GM12878 (cell line): Measurements from ENCODE around the gene DLAT. TPM values are rescaled to one million over a fixed set of nuclear protein-coding genes. Genes with fewer than 3 reads are reported as not detected.

Source experiments
- ATAC-seq: fragments of 200-7000 bp; cut with Tn5 transposase; 3 replicates; pipeline ENCODE4 v1.9.1; 2020; ENCODE audit warnings: mild to moderate bottlenecking, moderate library complexity
- BruUV-seq: library from RNA; stranded (reverse); fragments of 400-500 nt; replicated peaks from 2 replicates; lab custom pipeline; 2021; lab: Mats Ljungman, UMichigan
- CTCF ChIA-PET: fragments of 300-600 bp; sonication (Branson Sonifier 250); formaldehyde crosslinking; extraction: SDS; loops from one replicate; lab custom pipeline; 2021; ENCODE audit warnings: inconsistent platforms; lab: Yijun Ruan, JAX
- POLR2A ChIA-PET: fragments of 350-600 bp; formaldehyde crosslinking; extraction: SDS; loops from one replicate; lab custom pipeline; 2021; ENCODE audit warnings: inconsistent platforms; lab: Charles Lee
- RAD21 ChIA-PET: fragments of 300-600 bp; sonication (Branson Sonifier 250); formaldehyde crosslinking; loops from one replicate; lab custom pipeline; 2023; ENCODE audit warnings: antibody characterized with exemption; ENCODE audit not compliant: unreplicated experiment; lab: Charles Lee
- SMC1A ChIA-PET: fragments of 300-600 bp; sonication (Branson Sonifier 250); formaldehyde crosslinking; loops from one replicate; lab custom pipeline; 2023; ENCODE audit not compliant: unreplicated experiment, uncharacterized antibody; lab: Charles Lee
- DNase-seq: peaks from one replicate; pipeline ENCODE4 v3.0.0-alpha.2; 2011; ENCODE audit warnings: low read depth, low spot score
- FAIRE-seq: peaks from 3 replicates; lab custom pipeline; 2011; peaks lifted over from hg19 to GRCh38; lab: Jason Lieb, UNC
- H2AFZ ChIP-seq: 2 replicates; pipeline ENCODE4 v1.6.0; 2011; ENCODE audit warnings: low read depth, low read length, control low read depth; ENCODE audit not compliant: control insufficient read depth
- H3K27ac ChIP-seq: 2 replicates; pipeline ENCODE4 v1.5.1; 2011; ENCODE audit warnings: control low read depth; ENCODE audit not compliant: control insufficient read depth, insufficient read depth
- H3K27me3 ChIP-seq, 2 experiments: replicated peaks in 1 of 2; 2 replicates each; pipeline versions ENCODE4 v1.6.0 to v1.6.1; 2011; ENCODE audit warnings: low read length in 1 of 2; ENCODE audit not compliant: control insufficient read depth in 2 of 2, insufficient read depth in 2 of 2
- H3K36me3 ChIP-seq, 2 experiments: 2 replicates each; pipeline ENCODE4 v1.5.1; 2011; ENCODE audit warnings: low read length in 1 of 2; ENCODE audit not compliant: control insufficient read depth in 2 of 2, insufficient read depth in 2 of 2
- H3K4me1 ChIP-seq: 2 replicates; pipeline ENCODE4 v1.6.1; 2011; ENCODE audit warnings: mild to moderate bottlenecking, low read length, moderate library complexity, mixed read lengths; ENCODE audit not compliant: control insufficient read depth, insufficient read depth
- H3K4me2 ChIP-seq: 2 replicates; pipeline ENCODE4 v1.6.0; 2011; ENCODE audit warnings: control low read depth; ENCODE audit not compliant: control insufficient read depth, insufficient read depth
- H3K4me3 ChIP-seq: fragments of 200-600 bp; sonication (generic); 2 replicates; pipeline ENCODE4 v1.5.1; 2016
- H3K79me2 ChIP-seq: 2 replicates; pipeline ENCODE4 v1.6.0; 2011; ENCODE audit warnings: low read length; ENCODE audit not compliant: control insufficient read depth, insufficient read depth
- H3K9ac ChIP-seq: 2 replicates; pipeline ENCODE4 v1.8.0; 2011; ENCODE audit warnings: low read length, control low read depth, mixed read lengths; ENCODE audit not compliant: control insufficient read depth, insufficient read depth
- H3K9me3 ChIP-seq: replicated peaks from 3 replicates; pipeline ENCODE4 v1.5.1; 2011; ENCODE audit warnings: mild to moderate bottlenecking, low read length; ENCODE audit not compliant: control insufficient read depth, insufficient read depth
- H4K20me1 ChIP-seq: 2 replicates; pipeline ENCODE4 v1.6.0; 2011; ENCODE audit not compliant: control insufficient read depth, insufficient read depth
- CBX3 ChIP-seq: fragments of 200-600 bp; sonication (generic); IDR thresholded peaks from 2 replicates; pipeline ENCODE4 v1.6.1; 2016; ENCODE audit warnings: low read depth, borderline replicate concordance
- CHD2 ChIP-seq: IDR thresholded peaks from 2 replicates; pipeline ENCODE4 v1.6.1; 2011; ENCODE audit warnings: low read depth, low read length, improper control_type of control experiment, borderline replicate concordance
- ETV6 ChIP-seq, 2 experiments: fragments of 450-650 bp in 1 of 2; IDR thresholded peaks in 1 of 2; conservative IDR thresholded peaks in 1 of 2; 2 replicates each; pipeline ENCODE4 v1.6.1; 2014; ENCODE audit warnings: antibody characterized with exemption in 1 of 2, borderline replicate concordance in 1 of 2, low read depth in 1 of 2, mild to moderate bottlenecking in 1 of 2, moderate library complexity in 1 of 2
- KAT2A ChIP-seq: conservative IDR thresholded peaks from 2 replicates; pipeline ENCODE4 v1.6.1; 2011; ENCODE audit warnings: low read depth, low read length; ENCODE audit not compliant: control insufficient read depth
- NKRF ChIP-seq: fragments of 450-650 bp; conservative IDR thresholded peaks from 2 replicates; pipeline ENCODE4 v1.6.1; 2017; ENCODE audit warnings: mild to moderate bottlenecking, moderate library complexity
- POLR2AphosphoS5 ChIP-seq: IDR thresholded peaks from 2 replicates; pipeline ENCODE4 v1.6.1; 2011; ENCODE audit warnings: mild to moderate bottlenecking, low read length, inconsistent platforms
- SP1 ChIP-seq: IDR thresholded peaks from one replicate; pipeline ENCODE4 v1.6.1; 2011; ENCODE audit warnings: low read depth, low read length
- TCF3 ChIP-seq: IDR thresholded peaks from 2 replicates; pipeline ENCODE4 v1.6.1; 2012; ENCODE audit warnings: low read depth, mild to moderate bottlenecking, low read length, borderline replicate concordance; ENCODE audit not compliant: insufficient read depth
- TCF7 ChIP-seq: IDR thresholded peaks from 2 replicates; pipeline ENCODE4 v1.6.1; 2014; ENCODE audit warnings: antibody characterized with exemption, borderline replicate concordance
- WGBS: methylation state at CpG from one replicate; pipeline ENCODE4 v1.1.6; 2016; ENCODE audit warnings: low lambda C conversion rate; ENCODE audit not compliant: insufficient replicate concordance, insufficient coverage; ENCODE audit errors: missing lambda C conversion rate; 5-methylcytosine and 5-hydroxymethylcytosine counted together
- in situ Hi-C: fragments of 300-500 bp; cut with MboI; formaldehyde crosslinking; loops from 9 replicates; pipeline ENCODE4 v1.14.3; 2018; ENCODE audit warnings: mixed read lengths
- intact Hi-C: fragments of 100-400 bp; cut with micrococcal nuclease; formaldehyde crosslinking; loops from one replicate; pipeline ENCODE4 v1.14.2; 2022; ENCODE audit not compliant: unreplicated experiment
- polyA plus RNA-seq, 11 experiments: library from polyadenylated mRNA; depleted of rRNA in 4 of 11; unstranded in 6 of 11; stranded (reverse) in 5 of 11; fragments of >200 nt; fragmentation: Nextera tagmentation in 4 of 11; fragmentation: Illumina TruSeq in 1 of 11; extraction: Ambion mirVana in 4 of 11; extraction: Trizol in 1 of 11; gene quantifications; 1 replicate in 1 of 11; 2 replicates in 10 of 11; pipeline versions ENCODE4 v1.2.1 to v1.2.3, GENCODE V29; 2011 to 2016; ENCODE audit warnings: inconsistent platforms in 2 of 11, missing spikeins in 2 of 11, low read depth in 1 of 11
- total RNA-seq, 4 experiments: library from RNA; depleted of rRNA in 3 of 4; stranded (reverse); fragments of >200 nt in 3 of 4; fragmentation: Illumina TruSeq in 1 of 4; extraction: Trizol in 1 of 4; gene quantifications; 2 replicates each; pipeline versions ENCODE4 v1.2.1 to v1.2.3, GENCODE V29; 2013 to 2021
- TF ChIP-seq, protein P1 (sequence below): fragments of 450-650 bp; IDR thresholded peaks from 2 replicates; pipeline ENCODE4 v1.6.1; 2014; ENCODE audit warnings: mild to moderate bottlenecking

DLAT gene
- total and polyA plus RNA-seq, 10 of the 15 experiments (the other 5 are each of a cell fraction or from before 2014, with no cell fraction given), result 16.5 to 79.9 (median 43.8) TPM

GRCh38 chr11:112017538-112017937 lies 7.7 kb upstream of the DLAT start (continued):
- TF ChIP-seq TCF3 (no peak), CBX3 (no peak)
- TF ChIP-seq, protein P1, sequence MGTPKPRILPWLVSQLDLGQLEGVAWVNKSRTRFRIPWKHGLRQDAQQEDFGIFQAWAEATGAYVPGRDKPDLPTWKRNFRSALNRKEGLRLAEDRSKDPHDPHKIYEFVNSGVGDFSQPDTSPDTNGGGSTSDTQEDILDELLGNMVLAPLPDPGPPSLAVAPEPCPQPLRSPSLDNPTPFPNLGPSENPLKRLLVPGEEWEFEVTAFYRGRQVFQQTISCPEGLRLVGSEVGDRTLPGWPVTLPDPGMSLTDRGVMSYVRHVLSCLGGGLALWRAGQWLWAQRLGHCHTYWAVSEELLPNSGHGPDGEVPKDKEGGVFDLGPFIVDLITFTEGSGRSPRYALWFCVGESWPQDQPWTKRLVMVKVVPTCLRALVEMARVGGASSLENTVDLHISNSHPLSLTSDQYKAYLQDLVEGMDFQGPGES, result no peak

DNA sequence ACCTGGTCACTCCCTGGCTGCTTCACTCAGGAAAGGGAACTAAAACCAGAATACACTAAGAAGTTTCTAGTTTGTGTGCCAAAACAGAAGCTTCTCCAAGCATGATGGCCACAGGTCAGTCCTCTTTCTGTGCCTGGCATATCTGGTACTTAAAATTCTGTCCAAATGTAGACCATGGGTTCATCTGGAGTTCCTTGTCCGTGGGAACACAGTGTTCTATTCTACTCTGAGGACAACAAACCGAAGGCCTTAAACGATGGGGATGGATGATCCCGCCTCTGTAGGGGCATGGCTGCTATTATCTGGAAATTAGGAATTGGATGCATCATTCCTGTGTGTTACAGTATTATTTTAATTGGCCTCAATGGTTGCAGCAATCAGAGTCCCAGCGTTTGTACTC lies 6.1 kb upstream of the DLAT start:
- H3K79me2 ChIP-seq, result no peaks in the 10 kb centered on the region; the same call in 1 of the 2 replicates
- no peak overlapping the region for H3K4me2 ChIP-seq
- intact Hi-C loops (loop anchor here (10.0 kb wide), 1 partner anchor 156 kb away; the partner anchor contains the start of gene BCO2), in situ Hi-C loops (no loop called here)
- no peaks in the 10 kb centered on the region for H3K27me3 ChIP-seq
- H3K9ac ChIP-seq, result no peak overlapping the region
- no peak for ATAC-seq
- RAD21 ChIA-PET, result no interaction called here
- H4K20me1 ChIP-seq, result no peaks in the 10 kb centered on the region
- H3K4me1 ChIP-seq, result peaks cover 21% of the 10 kb centered on the region
- H3K4me3 ChIP-seq, result no peak overlapping the region
- no peaks in the 10 kb centered on the region for H3K9me3 ChIP-seq
- SMC1A ChIA-PET, result no interaction called here
- CTCF ChIA-PET, result no interaction called here
- no peak for TF ChIP-seq CHD2
- TF ChIP-seq ETV6 (conservative IDR thresholded peaks at IDR 0.05 in 1 of 2, IDR thresholded peaks at IDR 0.05 in 1 of 2; ENCODE audit: borderline replicate concordance in 1 of 2, low read depth in 1 of 2), result no peak
- no peak for TF ChIP-seq NKRF
- no peak for TF ChIP-seq KAT2A
- TF ChIP-seq SP1, result no peak
- TF ChIP-seq POLR2AphosphoS5, result no peak
- TF ChIP-seq TCF7, result no peak
- WGBS, result 93% methylated on average over 5 of the region's 5 CpGs
- H3K36me3 ChIP-seq, result no peaks in the 10 kb centered on the region
- FAIRE-seq, result no peak
- H3K27ac ChIP-seq, result no peak overlapping the region
- no TSS peak for BruUV-seq
- no peak for DNase-seq
- H2AFZ ChIP-seq, result no peak overlapping the region
- POLR2A ChIA-PET, result no interaction called here
